LNCAP (cell line): Measurements from ENCODE around the gene RER1.

Experiments
- CTCF ChIP-seq: fragments of 450-650 bp; IDR thresholded peaks from 2 replicates; pipeline ENCODE4 v1.5.1; 2017; ENCODE audit warnings: mild to moderate bottlenecking

RER1 gene

GRCh38 chr1:2426540-2426939 is 34.9 kb downstream of the RER1 start:
- no peak for TF ChIP-seq CTCF

GRCh38 chr1:2427051-2427450 is 35.4 kb downstream of the RER1 start:
- no peak for TF ChIP-seq CTCF

GRCh38 chr1:2427976-2428375 is 36.3 kb downstream of the RER1 start:
- TF ChIP-seq CTCF, result no peak

GRCh38 chr1:2428490-2428889 is 36.8 kb downstream of the RER1 start:
- TF ChIP-seq CTCF, result no peak

- TF ChIP-seq CTCF, result peak; percentile 42
Observed at GRCh38 chr1:2429780-2430591, 38.3 kb downstream of the RER1 start.

GRCh38 chr1:2430592-2430973 is 38.9 kb downstream of the RER1 start:
- no peak for TF ChIP-seq CTCF

- TF ChIP-seq CTCF, result no peak
Observed at GRCh38 chr1:2431103-2431502, 39.5 kb downstream of the RER1 start.

GRCh38 chr1:2431518-2431917 is 39.9 kb downstream of the RER1 start:
- no peak for TF ChIP-seq CTCF
